ENCODE measurements around the gene ALG12.
"Not testable (repeated sequence)": the region's sequence is repeated elsewhere in the genome, so short reads cannot be mapped to it uniquely, and the experiment has no call there.

The ALG12 gene

DNA sequence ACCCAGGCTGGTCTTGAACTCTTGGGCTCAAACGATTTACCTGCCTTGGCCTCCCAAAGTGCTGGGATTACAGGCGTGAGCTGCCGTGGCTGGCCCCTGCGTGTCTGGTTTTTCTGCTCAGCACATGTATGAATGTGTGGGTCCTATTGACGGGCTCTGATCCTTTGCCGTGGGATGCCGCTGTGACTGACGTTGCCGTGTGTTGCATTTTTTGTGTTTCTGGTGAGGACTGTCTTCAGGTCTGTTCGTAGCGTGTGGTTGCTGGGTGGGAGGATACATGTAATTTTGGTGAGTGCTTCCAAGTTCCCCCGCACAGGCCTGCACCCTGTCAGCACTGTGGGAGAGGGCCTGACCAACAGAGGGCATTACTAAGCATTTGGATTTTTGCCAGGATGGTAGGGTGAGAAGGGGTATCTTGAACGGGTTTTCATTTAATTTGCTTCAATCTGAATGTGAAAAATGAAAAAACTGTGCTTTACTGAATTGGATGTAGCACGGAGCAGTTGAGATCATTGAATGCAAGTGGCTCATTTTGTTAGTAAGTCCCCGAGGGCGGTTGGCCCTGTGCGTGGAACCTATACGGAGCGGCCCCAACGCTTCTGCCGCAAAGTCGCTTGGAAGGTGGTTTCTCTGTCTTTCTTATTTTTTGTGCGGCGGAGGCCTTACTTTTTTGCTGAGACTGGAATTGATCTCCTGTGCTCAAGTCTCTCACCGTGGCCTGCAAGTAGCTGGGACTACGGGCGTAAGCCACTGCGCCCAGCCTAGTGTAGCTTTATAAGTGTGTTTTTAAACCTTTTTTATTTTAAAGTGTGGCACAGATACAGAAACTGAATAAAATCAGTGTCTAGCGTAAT is 56.4 kb downstream of the ALG12 start:
- no peak for DNase-seq

DNA sequence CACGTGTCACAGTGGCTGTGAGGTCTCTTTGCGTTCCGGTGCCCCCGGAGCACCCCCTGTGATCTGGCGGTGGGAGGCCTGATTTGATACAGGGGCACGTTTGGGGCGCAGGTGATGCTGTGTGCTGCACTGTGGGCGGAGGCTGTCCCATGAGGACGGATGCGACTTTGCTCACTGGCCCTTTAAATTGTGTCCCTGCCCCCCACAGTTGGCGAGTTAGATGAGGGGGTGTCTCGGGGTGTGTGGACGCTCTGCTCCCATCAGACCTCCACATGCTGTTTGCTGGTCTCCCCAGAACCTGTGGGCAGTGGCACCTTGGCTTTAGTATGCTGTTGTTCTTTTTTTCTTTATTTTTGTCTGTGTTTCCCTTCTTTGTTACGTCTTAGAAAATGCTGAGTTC is 59.4 kb downstream of the ALG12 start:
- no peak for DNase-seq

GRCh38 chr22:49856766-49857618 is 61.2 kb downstream of the ALG12 start:
- DNase-seq: no peak

DNA sequence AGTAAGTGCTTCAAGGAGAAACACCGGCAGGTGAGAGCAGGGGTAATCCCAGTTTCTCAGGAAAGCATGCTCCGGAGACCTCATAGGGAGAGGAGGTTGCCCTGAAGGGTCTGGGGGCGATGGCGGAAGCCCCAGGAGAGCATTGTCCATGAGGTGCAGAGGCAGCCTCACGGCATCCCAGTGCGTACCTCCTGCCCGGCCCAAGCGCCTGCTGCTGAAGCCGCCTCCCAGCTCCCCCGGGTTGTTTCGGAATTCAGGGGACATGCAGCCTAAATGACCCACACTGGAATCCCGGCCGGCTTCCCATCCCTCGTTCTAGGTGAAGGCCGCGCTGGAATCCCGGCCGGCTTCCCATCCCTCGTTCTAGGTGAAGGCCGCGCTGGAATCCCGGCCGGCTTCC is 61.9 kb downstream of the ALG12 start:
- DNase-seq: no peak

- no peak for DNase-seq
These were observed 62.9 kb downstream of the ALG12 start for GRCh38 chr22:49855251-49855911.

- no peak for DNase-seq
These were observed 64.0 kb downstream of the ALG12 start for GRCh38 chr22:49853981-49854831.

DNA sequence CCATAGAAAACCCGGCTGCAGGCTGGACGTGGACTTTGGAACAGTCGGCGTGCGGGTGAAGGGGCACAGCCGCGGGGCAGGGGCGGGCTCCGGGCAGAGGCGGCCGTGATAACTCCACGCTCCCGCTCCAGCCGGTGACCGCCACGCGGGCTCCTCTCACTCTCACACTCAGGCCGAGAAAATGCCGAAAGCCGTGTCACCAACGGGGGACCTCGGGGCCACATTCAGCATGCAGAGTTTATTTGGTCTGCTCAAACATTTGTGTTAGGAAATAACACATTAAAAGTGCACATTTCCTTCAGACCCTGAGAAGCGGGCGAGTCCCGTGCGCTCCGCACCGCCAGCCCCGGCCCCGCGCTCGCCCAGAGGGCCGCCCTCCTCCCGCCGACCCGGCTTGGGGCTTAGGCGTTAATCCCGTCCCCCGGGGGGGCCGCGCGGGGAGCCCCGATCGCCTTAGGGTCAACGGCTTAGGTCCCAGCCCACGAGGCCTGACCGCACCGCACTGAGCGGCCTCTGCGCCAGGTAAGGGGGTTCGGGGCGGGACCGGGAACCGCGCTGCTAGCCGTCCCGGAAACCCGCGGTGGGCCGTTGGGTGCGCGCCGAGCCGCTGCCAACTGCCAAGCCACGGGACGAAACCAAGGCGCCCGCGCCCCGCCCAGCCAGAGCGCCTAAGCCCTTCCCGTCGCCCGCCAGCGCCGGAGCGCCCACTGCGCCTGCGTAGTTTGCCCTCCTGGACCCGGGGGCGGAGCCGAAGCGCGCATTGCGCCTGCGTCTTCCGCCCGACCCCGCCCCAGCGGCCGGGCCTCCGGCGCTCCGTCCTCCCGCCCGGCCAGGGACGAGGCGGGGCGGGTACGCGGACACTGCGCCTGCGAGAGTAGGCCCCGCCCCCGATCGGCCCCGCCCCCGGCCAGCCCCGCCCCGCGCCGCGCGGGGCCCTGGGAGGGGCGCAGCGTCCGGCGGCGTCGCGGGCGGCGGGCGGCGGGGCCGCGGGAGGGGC is 65.0 kb downstream of the ALG12 start, which contains the start of gene ZBED4:
Gene ZBED4 (plus strand): TSS at position 947 of the 997 bp plus-strand sequence. CDS start 29,819 bp downstream, outside the sequence.
- peak; percentile 76 for DNase-seq

- DNase-seq: not testable (repeated sequence)
These were observed 65.7 kb downstream of the ALG12 start for GRCh38 chr22:49852568-49852897.

DNA sequence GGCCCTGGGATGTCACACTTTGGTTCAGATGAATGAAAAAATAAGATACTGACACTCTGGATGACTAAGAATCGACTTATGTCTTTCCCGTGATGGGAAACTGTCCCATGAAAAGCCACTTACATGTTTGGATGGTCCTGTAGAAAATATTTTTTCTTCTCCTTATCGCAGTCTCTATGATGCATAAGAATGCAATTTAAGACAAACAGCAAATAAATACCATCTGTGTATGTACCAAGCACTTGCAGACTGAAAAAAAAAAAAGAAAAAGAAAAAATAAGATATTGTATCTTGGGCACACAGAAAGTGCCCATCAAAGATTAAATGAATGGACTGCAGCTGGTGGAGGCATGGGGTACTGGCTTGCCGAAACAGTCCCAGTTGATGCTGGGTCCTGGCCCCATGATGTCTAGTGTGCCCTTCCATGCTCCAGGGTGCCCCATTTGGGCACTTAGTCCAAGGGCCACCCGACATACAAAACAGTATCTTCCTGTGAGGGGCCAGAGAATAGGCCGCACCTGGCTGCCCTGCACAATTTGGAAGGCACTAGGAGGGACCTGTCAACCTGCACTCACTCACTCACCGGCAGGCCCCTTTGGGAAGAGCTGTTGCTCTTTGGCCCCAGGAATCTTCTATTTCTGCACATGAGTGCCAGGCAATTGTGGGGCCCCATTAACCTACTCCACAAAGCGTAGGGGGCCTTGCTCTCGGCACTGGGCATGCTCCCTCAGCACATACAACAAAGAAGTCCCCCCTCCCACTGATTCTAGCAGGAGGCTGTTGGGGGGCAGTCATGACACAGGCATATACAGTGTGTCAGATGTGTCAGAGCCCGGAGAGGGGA is 67.1 kb downstream of the ALG12 start:
- no peak for DNase-seq

Measured in SHP77 treated with DMSO at 0.1 percent for 48 hours (cell line).